Ishikawa (cell line): ENCODE data around the gene RNF8.

Experiments
- CREB1 ChIP-seq: IDR thresholded peaks from 2 replicates; pipeline ENCODE4 v1.6.1; 2012; ENCODE audit warnings: low read depth
- EP300 ChIP-seq: IDR thresholded peaks from 2 replicates; pipeline ENCODE4 v1.6.1; 2012; ENCODE audit warnings: borderline replicate concordance
- TCF12 ChIP-seq: IDR thresholded peaks from 2 replicates; pipeline ENCODE4 v1.6.1; 2012; ENCODE audit warnings: low read depth
- TF ChIP-seq, protein P1 (sequence below): IDR thresholded peaks from 2 replicates; pipeline ENCODE4 v1.6.1; 2012

DNA sequence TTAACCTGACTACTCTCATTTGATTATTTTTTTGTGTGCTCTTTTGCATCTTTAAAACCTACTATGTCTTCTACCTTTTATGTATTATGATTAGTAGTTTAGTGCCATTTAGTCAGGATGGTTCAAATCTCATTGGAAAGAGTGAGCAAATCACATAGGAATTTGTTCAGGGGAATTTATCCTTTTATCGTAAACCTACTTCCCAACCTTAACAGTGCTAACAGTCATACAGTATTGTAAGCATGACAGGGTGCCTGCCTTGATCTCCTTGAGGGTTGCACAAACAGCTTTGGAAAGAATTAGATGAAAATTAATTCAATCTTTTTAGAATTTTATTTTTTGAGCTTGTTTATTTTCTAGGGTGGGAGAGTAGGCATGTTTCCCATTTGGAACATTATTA lies 18.3 kb downstream of the RNF8 start:
- TF ChIP-seq, protein P1, sequence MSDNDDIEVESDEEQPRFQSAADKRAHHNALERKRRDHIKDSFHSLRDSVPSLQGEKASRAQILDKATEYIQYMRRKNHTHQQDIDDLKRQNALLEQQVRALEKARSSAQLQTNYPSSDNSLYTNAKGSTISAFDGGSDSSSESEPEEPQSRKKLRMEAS = no peak
- TF ChIP-seq TCF12 = no peak
- TF ChIP-seq CREB1 = no peak
- TF ChIP-seq EP300 = no peak
